Breast epithelium (tissue), 3 donors: ENCODE measurements around the gene EFNA5.

Source experiments
- POLR2A ChIP-seq: fragments of 450-650 bp; IDR thresholded peaks from one replicate; pipeline ENCODE4 v1.6.1; 2016; ENCODE audit warnings: antibody characterized with exemption, mild to moderate bottlenecking, moderate library complexity
- TF ChIP-seq, protein P1 (sequence below), 3 donors: fragments of 450-650 bp; IDR thresholded peaks; one replicate each; pipeline ENCODE4 v1.5.1; 2016 to 2017; ENCODE audit warnings: antibody characterized with exemption in 3 of 3, mild to moderate bottlenecking in 3 of 3, moderate library complexity in 3 of 3

DNA sequence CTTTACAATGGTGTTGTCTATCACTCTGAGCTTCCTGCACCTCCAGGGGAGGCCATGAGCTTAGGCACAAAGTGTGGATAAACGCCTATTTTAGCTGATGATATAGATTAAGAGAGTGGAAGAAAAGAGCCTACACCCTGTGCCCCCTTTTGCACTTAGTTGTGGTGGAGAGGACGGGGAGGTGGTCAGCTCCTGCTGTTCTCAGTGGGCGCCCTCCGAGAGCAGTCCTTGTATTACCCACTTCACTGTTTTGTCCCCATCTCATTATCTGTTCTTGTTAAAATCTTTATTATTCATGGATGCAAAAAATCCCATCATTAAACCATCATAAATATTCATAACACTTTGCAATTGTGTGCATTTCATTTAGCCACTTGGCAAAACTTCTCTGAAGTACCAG is 303.3 kb downstream of the EFNA5 start:
- TF ChIP-seq POLR2A: no peak
- TF ChIP-seq, protein P1, sequence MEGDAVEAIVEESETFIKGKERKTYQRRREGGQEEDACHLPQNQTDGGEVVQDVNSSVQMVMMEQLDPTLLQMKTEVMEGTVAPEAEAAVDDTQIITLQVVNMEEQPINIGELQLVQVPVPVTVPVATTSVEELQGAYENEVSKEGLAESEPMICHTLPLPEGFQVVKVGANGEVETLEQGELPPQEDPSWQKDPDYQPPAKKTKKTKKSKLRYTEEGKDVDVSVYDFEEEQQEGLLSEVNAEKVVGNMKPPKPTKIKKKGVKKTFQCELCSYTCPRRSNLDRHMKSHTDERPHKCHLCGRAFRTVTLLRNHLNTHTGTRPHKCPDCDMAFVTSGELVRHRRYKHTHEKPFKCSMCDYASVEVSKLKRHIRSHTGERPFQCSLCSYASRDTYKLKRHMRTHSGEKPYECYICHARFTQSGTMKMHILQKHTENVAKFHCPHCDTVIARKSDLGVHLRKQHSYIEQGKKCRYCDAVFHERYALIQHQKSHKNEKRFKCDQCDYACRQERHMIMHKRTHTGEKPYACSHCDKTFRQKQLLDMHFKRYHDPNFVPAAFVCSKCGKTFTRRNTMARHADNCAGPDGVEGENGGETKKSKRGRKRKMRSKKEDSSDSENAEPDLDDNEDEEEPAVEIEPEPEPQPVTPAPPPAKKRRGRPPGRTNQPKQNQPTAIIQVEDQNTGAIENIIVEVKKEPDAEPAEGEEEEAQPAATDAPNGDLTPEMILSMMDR (IDR thresholded peaks at IDR 0.05): no peak
